Glutamatergic neuron (in vitro differentiated cells): Measurements from ENCODE around the gene ABCA12. TPM values are rescaled to one million over a fixed set of nuclear protein-coding genes. Genes with fewer than 3 reads are reported as not detected.

Experiments used
- DNase-seq: peaks from one replicate; pipeline ENCODE4 v3.0.0; 2022
- H3K27ac Mint-ChIP-seq: one replicate; pipeline ENCODE4 v1.8.0; 2020; ENCODE audit warnings: mild to moderate bottlenecking, mixed read lengths, inconsistent platforms; ENCODE audit not compliant: unreplicated experiment
- H3K27me3 Mint-ChIP-seq: one replicate; pipeline ENCODE4 v1.8.0; 2020; ENCODE audit warnings: mild to moderate bottlenecking, moderate library complexity, mixed read lengths, inconsistent platforms; ENCODE audit not compliant: unreplicated experiment
- H3K36me3 Mint-ChIP-seq: one replicate; pipeline ENCODE4 v1.8.0; 2020; ENCODE audit warnings: mild to moderate bottlenecking, mixed read lengths, inconsistent platforms; ENCODE audit not compliant: unreplicated experiment
- H3K4me1 Mint-ChIP-seq: one replicate; pipeline ENCODE4 v1.8.0; 2020; ENCODE audit warnings: mild to moderate bottlenecking, low read depth, mixed read lengths, inconsistent platforms; ENCODE audit not compliant: unreplicated experiment
- H3K4me3 Mint-ChIP-seq: one replicate; pipeline ENCODE4 v1.8.0; 2020; ENCODE audit warnings: mild to moderate bottlenecking, mixed read lengths, inconsistent platforms; ENCODE audit not compliant: unreplicated experiment
- H3K9me3 Mint-ChIP-seq: one replicate; pipeline ENCODE4 v1.8.0; 2020; ENCODE audit warnings: mild to moderate bottlenecking, moderate library complexity, mixed read lengths, inconsistent platforms; ENCODE audit not compliant: unreplicated experiment
- CTCF ChIP-seq: fragments of 200-600 bp; sonication (generic); IDR thresholded peaks from one replicate; pipeline ENCODE4 v1.5.0; 2021; ENCODE audit not compliant: partially characterized antibody, unreplicated experiment
- total RNA-seq: library from RNA; stranded (reverse); fragmentation: NEBNext Ultra II Directional; extraction: Animal tissue kit (Norgen Biotek cat#: 25700); gene quantifications from one replicate; pipeline ENCODE4 v1.2.1, GENCODE V29; 2021; ENCODE audit not compliant: unreplicated experiment

Gene ABCA12
- total RNA-seq, 1 donor from 2014 or later, result 0.37 TPM

GRCh38 chr2:215149894-215150293 lies 11.5 kb upstream of the ABCA12 start:
- no peak overlapping the region for H3K27ac Mint-ChIP-seq
- DNase-seq, result no peak
- no peak overlapping the region for H3K4me3 Mint-ChIP-seq
- no peaks in the 10 kb centered on the region for H3K4me1 Mint-ChIP-seq
- H3K27me3 Mint-ChIP-seq, result no peaks in the 10 kb centered on the region
- H3K9me3 Mint-ChIP-seq, result peaks cover 2% of the 10 kb centered on the region
- no peaks in the 10 kb centered on the region for H3K36me3 Mint-ChIP-seq
- no peak for TF ChIP-seq CTCF

GRCh38 chr2:215149486-215149885 lies 11.1 kb upstream of the ABCA12 start:
- H3K27ac Mint-ChIP-seq, result no peak overlapping the region
- no peak for DNase-seq
- no peaks in the 10 kb centered on the region for H3K27me3 Mint-ChIP-seq
- no peak for TF ChIP-seq CTCF
- peaks cover 2% of the 10 kb centered on the region for H3K9me3 Mint-ChIP-seq
- no peaks in the 10 kb centered on the region for H3K4me1 Mint-ChIP-seq
- no peak overlapping the region for H3K4me3 Mint-ChIP-seq
- H3K36me3 Mint-ChIP-seq, result no peaks in the 10 kb centered on the region

GRCh38 chr2:215149060-215149459 lies 10.6 kb upstream of the ABCA12 start:
- no peak for DNase-seq
- TF ChIP-seq CTCF, result no peak
- peaks cover 2% of the 10 kb centered on the region for H3K9me3 Mint-ChIP-seq
- no peaks in the 10 kb centered on the region for H3K36me3 Mint-ChIP-seq
- H3K4me3 Mint-ChIP-seq, result no peak overlapping the region
- H3K27ac Mint-ChIP-seq, result no peak overlapping the region
- H3K4me1 Mint-ChIP-seq, result no peaks in the 10 kb centered on the region
- no peaks in the 10 kb centered on the region for H3K27me3 Mint-ChIP-seq

DNA sequence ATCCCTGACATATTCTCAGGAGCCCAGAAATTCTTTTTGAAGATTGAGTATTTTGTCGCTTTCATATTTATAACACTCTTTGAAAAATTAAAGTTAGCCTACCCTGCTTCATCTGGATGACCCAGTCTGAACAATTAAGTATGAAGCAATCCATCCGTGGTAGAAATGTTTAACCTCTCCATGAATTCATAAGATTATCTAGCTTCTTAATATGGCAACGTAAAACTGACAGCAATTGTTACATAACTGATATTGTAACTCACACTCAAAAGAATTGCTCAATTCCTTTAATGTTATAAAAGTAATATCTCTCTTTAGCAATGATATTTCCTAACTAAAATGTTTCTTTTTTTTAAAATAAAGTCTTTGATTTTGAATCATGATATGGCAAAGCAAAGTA lies 7.2 kb upstream of the ABCA12 start:
- H3K4me3 Mint-ChIP-seq, result no peak overlapping the region
- no peak overlapping the region for H3K27ac Mint-ChIP-seq
- no peaks in the 10 kb centered on the region for H3K4me1 Mint-ChIP-seq
- H3K36me3 Mint-ChIP-seq, result no peaks in the 10 kb centered on the region
- H3K9me3 Mint-ChIP-seq, result peaks cover 2% of the 10 kb centered on the region
- no peak for TF ChIP-seq CTCF
- no peaks in the 10 kb centered on the region for H3K27me3 Mint-ChIP-seq
- DNase-seq, result no peak

- Mint-ChIP-seq H3K27ac (no peak overlapping the region), H3K27me3 (no peaks in the 10 kb centered on the region), H3K9me3 (peaks cover 2% of the 10 kb centered on the region), H3K36me3 (no peaks in the 10 kb centered on the region), H3K4me1 (no peaks in the 10 kb centered on the region), H3K4me3 (no peak overlapping the region)
- TF ChIP-seq CTCF, result no peak
- no peak for DNase-seq
Observed at GRCh38 chr2:215144106-215144875, 5.9 kb upstream of the ABCA12 start.
